H1 (cell line): ENCODE measurements around the gene CERT1.
"Not testable (repeated sequence)": the region's sequence is repeated elsewhere in the genome, so short reads cannot be mapped to it uniquely, and the experiment has no call there.

Experiments
- CEBPB ChIP-seq: IDR thresholded peaks from 2 replicates; pipeline ENCODE4 v1.6.1; 2012; ENCODE audit warnings: low read depth, low read length
- CHD2 ChIP-seq: IDR thresholded peaks from 2 replicates; pipeline ENCODE4 v1.6.1; 2012; ENCODE audit warnings: low read length, improper control_type of control experiment
- CHD7 ChIP-seq: fragments of 300-600 bp; sonication (generic); IDR thresholded peaks from 2 replicates; pipeline ENCODE4 v1.7.1; 2012; ENCODE audit warnings: low read length, moderate library complexity, mild to moderate bottlenecking, inconsistent platforms; ENCODE audit not compliant: insufficient replicate concordance
- CREB1 ChIP-seq: IDR thresholded peaks from 2 replicates; pipeline ENCODE4 v1.6.1; 2012; ENCODE audit warnings: inconsistent platforms
- CTCF ChIP-seq, 3 experiments: IDR thresholded peaks; 1 replicate in 2 of 3; 2 replicates in 1 of 3; pipeline versions ENCODE4 v1.5.1 to v1.6.1; 2011; ENCODE audit warnings: low read length in 3 of 3, mild to moderate bottlenecking in 3 of 3, inconsistent platforms in 2 of 3, low read depth in 1 of 3, moderate library complexity in 1 of 3; ENCODE audit not compliant: insufficient read depth in 1 of 3; ENCODE audit errors: control extremely low read depth in 1 of 3
- GTF2F1 ChIP-seq: IDR thresholded peaks from 2 replicates; pipeline ENCODE4 v1.6.1; 2012; ENCODE audit warnings: low read depth, low read length, improper control_type of control experiment, borderline replicate concordance
- HDAC6 ChIP-seq: IDR thresholded peaks from one replicate; pipeline ENCODE4 v1.7.1; 2012; ENCODE audit warnings: low read depth, mild to moderate bottlenecking, inconsistent platforms, low read length, moderate library complexity
- MAX ChIP-seq: IDR thresholded peaks from 2 replicates; pipeline ENCODE4 v1.6.1; 2012; ENCODE audit warnings: inconsistent platforms
- RBBP5 ChIP-seq: IDR thresholded peaks from 2 replicates; pipeline ENCODE4 v1.7.1; 2012; ENCODE audit warnings: low read depth, mild to moderate bottlenecking, inconsistent platforms, low read length, moderate library complexity, borderline replicate concordance
- SP1 ChIP-seq: IDR thresholded peaks from 2 replicates; pipeline ENCODE4 v1.6.1; 2011; ENCODE audit warnings: low read depth, low read length
- SUZ12 ChIP-seq: fragments of 200-600 bp; sonication (generic); IDR thresholded peaks from 2 replicates; pipeline ENCODE4 v1.6.1; 2012; ENCODE audit warnings: mild to moderate bottlenecking, inconsistent platforms, low read length, moderate library complexity, mixed read lengths

DNA sequence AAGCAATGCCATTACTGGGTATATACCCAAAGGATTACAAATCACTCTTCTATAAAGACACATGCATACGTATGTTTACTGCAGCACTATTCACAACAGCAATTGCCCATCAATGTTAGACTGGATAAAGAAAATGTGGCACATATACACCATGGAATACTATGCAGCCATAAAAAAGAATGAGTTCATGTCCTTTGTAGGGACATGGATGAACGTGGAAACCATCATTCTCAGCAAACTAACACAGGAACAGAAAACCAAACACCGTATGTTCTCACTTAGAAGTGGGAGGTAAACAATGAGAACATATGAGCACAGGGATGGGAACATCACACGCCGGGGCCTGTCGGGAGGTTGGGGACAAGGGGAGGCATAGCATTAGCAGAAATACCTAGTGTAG, 21.6 kb downstream of the CERT1 start:
- TF ChIP-seq CTCF (IDR thresholded peaks at IDR 0.05; ENCODE audit: control extremely low read depth in 1 of 3, insufficient read depth in 1 of 3, low read depth in 1 of 3, low read length in 3 of 3); RBBP5; CREB1; GTF2F1; MAX; CHD2; CHD7; SUZ12; SP1; HDAC6; CEBPB: not testable (repeated sequence)
